Ramos (cell line): ENCODE measurements around the gene MTIF3.

ENCODE experiments used
- in situ Hi-C: fragments of 300-500 bp; cut with MboI; formaldehyde crosslinking; loops from one replicate; pipeline ENCODE4 v1.14.3; 2022; ENCODE audit warnings: low sequenced_read_pairs; ENCODE audit not compliant: unreplicated experiment

Gene MTIF3

GRCh38 chr13:27449936-27450828 lies at the start of gene MTIF3:
Gene MTIF3, minus strand, starts transcription at chr13:27450564. Its CDS starts 10,116 bp downstream, at chr13:27440448.
- in situ Hi-C loops, result no loop called here

- in situ Hi-C loops, result no loop called here
Measured at GRCh38 chr13:27497563-27498230, 47.3 kb upstream of the MTIF3 start.

- in situ Hi-C loops, result no loop called here
Measured at GRCh38 chr13:27496536-27497273, 46.3 kb upstream of the MTIF3 start.

GRCh38 chr13:27496006-27496405 lies 45.6 kb upstream of the MTIF3 start:
- in situ Hi-C loops, result no loop called here

DNA sequence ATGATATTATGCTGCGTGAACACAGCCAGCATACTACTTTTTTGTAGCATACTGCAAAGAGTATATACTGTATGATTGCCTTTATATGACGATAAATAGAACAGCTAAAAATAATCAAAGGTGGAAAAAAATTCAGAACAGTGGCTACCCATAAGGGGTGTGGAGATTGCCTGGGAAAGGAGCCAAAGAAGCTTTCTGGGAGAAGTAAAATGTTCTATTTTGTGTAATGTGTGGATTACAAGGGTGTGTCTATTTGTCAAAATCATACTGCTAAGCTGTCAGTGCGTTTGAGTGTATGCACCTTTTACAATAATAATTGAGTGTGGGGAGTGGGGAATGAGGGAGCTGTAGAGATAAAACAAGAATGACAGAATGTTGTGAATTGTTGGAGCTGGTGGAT lies 45.2 kb upstream of the MTIF3 start:
- in situ Hi-C loops, result no loop called here

DNA sequence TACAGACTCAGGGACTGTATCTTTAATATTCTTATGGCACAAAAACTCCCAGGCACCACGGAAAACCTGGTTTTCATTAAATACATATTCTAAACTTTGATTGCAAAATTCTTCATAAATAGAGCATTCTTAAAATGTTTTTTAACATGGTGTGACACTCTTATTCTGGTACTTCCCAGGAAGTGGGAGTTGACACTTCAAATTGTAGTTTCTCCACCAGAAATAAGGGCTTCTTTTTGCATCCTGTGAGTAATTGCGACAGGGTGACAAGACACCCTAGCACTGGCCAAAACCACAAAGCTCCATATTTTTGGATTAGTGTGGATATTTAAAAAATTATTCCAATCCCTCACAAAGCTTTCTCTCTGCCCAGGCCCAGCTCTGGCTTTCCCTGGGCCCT lies 43.6 kb upstream of the MTIF3 start:
- in situ Hi-C loops, result no loop called here

- in situ Hi-C loops, result no loop called here
Measured at GRCh38 chr13:27489456-27489855, 39.1 kb upstream of the MTIF3 start.

DNA sequence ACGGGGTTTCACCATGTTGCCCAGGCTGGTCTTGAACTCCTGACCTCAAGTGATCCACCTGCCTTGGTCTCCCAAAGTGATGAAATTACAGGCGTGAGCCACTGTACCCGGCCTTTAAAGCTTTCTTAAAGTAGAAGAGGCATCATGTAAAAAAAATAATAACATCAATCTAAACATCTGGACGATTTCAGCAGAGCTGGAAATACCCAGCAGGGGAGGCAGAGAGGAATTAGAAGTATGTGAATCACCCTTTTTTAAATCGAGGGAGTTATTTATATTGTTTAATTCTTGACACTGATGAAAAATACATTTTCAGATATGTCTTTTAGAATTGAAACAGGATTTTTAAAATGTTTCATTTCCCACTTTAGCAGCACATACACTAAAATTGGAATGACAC lies 37.4 kb upstream of the MTIF3 start:
- in situ Hi-C loops, result no loop called here

DNA sequence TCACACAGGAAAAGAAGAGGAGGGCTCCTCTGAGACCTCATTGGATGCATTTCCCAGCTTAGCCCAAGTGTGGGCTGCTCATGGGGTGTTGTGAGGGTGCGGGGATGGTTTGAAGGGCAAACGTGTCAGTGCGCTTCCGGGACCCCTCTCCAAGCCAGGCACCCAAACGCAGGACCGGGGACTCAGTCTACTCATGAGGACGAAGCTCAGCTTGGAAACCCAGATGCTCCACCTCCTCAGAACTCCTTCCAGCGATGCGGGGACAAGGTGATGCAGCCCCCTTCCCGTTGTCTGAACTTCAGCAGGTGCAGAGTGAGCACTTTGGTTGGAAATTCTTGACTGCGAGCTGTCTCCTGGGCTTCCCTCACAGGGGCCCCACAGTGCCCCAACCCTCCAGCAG lies 33.1 kb upstream of the MTIF3 start:
- in situ Hi-C loops, result no loop called here

DNA sequence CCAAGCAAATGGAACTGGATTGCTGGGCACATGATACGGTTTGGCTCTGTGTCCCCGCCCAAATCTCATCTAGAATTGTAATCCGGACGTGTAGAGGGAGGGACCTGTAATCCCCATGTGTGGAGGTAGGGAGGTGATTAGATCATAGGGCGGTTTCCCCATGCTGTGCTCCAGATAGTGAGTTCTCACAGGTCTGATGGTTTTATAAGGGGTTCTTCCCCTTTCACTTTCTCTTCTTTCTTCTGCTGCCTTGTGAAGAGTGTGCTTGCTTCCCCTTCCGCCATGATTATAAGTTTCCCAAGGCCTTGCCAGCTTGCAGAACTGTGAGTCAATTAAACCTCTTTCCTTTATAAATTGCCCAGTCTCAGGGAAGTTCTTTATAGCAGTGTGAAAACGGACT lies 32.6 kb upstream of the MTIF3 start:
- in situ Hi-C loops, result no loop called here

- in situ Hi-C loops, result no loop called here
Measured at GRCh38 chr13:27481766-27482165, 31.4 kb upstream of the MTIF3 start.

- in situ Hi-C loops, result no loop called here
Measured at GRCh38 chr13:27476943-27477703, 26.8 kb upstream of the MTIF3 start.

- in situ Hi-C loops, result no loop called here
Measured at GRCh38 chr13:27474751-27475268, 24.4 kb upstream of the MTIF3 start.

GRCh38 chr13:27472941-27473340 lies 22.6 kb upstream of the MTIF3 start:
- in situ Hi-C loops, result no loop called here

DNA sequence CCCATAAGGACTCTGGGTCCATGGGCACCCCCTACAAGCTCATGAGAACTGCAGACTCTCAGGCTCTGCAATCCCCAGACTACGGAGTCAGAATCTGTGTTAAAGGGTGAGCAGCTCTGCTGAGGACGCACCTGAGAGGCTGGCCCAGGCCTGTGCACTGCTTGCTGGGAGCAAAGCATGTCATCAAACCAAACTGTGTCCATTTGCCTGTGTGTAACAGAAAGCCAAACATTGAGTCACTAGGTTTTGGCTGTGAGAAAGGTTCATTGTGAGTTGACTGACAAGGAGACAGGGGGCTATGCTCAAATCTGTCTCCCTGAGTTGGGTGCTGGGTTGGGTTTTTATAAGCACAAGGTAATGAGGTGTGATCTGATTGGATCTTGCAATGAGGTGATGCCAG lies 22.1 kb upstream of the MTIF3 start:
- in situ Hi-C loops, result no loop called here

DNA sequence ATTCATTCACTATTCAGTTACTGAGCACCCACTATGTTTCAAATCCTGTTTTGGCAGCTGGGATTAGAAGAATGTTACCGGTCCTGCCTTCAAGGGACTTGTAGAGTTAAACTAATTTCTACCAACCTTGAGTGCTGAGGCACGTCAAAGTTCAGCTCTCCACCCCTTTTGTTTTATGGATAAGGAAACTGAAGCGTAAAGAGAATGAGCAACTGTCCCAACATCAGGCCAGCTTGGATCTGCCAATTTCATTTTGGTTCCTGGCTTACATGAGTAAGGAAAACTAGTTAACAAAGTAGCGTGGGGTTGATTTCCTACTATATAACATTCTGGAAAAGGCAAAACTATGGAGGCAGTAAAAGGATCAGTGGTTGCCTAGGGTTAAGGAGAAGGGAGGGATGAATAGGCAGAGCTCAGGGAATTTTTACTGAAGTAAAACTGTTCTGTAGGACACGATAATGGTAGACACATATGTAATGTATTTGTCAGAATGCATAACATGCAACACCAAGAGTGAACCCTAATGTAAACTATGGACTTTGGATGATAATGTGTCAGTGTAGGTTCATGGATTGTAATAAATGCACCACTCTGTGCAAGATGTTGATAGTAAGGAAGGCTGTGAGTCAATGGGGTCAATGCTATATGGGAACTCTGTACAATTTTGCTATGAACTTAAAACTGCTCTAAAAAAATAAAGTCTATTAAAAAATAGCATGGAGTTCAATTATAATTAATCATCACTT lies 19.9 kb upstream of the MTIF3 start:
- in situ Hi-C loops, result no loop called here

DNA sequence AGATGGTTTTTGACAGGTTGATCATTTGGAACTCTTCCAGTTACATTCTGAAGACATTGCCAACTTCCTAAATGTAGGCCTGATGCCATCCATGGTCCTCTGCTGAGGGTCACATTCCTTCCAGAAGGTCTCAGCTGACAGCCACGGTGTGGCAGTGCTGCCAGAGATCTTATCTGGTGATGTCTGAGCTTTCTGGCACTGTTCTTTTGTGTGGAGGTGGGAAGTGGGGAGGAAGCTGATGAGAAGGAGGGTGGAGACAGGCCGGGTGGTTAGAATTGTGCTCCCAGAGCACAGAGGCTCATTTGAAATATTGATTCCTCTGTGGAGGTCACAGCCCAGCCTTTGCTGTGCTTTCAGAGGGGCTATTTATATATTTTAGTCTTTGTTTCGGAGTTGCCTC lies 16.1 kb upstream of the MTIF3 start:
- in situ Hi-C loops, result no loop called here

- in situ Hi-C loops, result no loop called here
Measured at GRCh38 chr13:27465611-27466010, 15.2 kb upstream of the MTIF3 start.

DNA sequence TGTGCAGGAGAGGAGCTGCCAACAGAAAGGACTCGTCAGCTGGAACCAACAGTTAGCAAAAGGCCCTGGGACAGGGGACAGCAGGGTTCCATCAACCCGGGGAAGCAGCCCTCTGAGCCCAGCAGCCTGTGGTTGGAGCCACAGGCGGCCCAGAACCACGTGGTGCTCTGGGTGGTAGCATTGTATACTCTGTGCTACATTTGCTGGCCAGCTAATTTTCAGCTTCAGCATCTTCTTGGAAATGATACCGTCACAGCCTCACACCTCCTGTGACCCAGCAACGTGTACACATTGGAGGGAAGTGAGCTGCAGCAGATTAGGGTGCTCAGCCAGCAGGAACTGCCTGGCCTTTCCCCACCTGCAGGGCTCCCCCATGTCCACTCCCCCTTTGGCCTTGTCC lies 13.1 kb upstream of the MTIF3 start:
- in situ Hi-C loops, result no loop called here
